Inferior parietal cortex (tissue), 1 donor: ENCODE measurements around the gene SETD1A.
"Not testable (repeated sequence)": the region's sequence is repeated elsewhere in the genome, so short reads cannot be mapped to it uniquely, and the experiment has no call there.

Source experiments
- DNase-seq: peaks from one replicate; pipeline ENCODE4 v3.0.0-alpha.2; 2016; ENCODE audit errors: extremely low spot score

SETD1A gene

DNA sequence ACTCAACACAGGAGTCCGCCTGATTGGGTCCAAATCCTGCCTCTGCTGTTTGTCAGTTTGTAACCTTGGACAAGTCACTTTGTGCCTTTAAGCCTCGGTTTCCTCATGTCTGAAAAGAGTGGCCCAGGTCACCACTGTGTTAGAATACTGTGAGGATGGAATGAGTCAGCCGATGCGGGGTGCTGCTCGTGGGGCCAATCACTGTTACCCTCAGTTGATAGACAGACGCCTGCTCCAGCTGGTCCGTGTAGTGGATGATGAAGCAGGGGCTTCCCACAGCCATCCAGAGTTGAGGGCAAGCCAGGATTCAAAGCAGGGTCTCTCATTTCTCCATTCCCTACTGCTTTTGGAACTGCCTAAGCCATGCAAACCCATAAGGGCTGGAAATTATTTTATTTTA is 28.4 kb upstream of the SETD1A start:
- DNase-seq = no peak

DNA sequence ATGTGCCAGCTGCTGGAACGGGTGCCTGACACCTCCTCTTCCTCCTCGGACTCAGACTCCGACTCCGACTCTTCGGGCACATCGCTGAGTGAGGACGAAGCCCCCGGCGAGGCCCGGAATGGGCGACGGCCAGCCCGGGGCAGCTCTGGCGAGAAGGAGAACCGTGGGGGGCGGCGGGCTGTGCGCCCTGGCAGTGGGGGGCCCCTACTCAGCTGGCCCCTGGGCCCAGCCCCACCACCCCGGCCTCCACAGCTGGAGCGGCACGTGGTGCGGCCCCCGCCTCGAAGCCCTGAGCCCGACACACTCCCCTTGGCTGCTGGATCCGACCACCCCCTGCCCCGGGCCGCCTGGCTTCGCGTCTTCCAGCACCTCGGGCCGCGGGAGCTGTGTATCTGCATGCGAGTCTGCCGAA is 27.4 kb upstream of the SETD1A start:
- no peak for DNase-seq

DNA sequence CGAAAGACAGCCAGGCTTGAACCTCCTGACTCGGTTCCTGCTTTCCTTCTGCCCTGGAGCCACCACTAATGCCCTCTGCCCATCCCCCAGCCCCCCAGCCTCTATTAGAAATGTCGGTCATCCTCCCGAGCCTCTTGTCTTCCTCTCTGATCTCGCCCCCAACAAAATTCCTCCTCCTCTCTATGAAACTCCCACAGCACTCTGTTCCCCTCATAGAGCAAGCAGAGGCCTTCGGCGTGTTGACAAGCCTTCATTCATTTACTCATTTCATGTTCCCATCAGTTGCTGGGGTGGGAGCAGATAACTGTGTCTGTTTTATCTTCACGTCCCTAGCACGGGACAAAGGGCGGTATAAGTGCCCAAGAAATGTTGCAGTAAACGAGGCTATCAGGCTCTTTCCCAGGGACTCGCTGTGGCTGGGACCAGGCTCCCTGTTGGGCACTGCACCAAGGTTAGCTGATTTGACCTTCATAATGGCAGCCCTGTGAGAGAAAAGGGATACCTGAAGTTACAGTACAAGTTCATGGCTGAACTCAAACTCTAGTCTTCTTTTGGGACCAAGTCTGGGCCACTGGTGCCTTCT is 26.4 kb upstream of the SETD1A start:
- DNase-seq = no peak

DNA sequence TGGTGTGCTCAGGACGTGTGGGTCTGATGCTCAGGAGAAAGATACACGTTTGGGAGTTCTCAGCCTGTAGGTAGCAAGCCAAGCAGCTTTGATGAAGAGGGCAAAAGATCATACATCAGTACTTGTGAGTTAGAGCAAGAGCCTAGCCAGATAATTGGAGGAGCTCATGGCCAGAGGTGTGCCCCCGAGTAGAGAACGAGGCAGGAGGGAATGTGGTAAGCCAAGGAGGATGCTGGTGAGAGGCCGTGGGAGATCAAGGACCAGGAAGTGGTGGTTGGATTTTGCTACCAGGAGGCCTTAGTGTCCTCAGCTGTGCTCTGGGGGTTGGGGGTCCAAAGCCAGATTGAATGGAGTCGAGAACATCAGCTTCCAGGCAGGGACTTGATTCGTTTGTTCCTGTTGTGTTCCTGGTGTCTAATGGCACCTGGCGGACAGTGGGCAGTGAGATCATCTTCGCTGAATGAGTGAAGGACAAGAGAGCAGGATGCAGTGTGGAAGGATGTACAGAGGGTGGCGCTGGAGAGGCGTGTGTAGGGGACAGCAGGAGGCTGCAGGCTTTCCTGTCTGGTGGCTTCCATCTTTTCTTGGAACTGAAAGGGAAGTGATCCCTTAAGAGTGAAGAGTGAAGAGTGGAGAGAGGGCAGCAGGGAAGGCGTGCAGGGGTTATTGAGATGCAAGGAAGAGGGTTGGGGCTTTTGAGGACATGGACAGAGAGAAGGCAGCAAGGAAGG is 22.6 kb upstream of the SETD1A start:
- no peak for DNase-seq

DNA sequence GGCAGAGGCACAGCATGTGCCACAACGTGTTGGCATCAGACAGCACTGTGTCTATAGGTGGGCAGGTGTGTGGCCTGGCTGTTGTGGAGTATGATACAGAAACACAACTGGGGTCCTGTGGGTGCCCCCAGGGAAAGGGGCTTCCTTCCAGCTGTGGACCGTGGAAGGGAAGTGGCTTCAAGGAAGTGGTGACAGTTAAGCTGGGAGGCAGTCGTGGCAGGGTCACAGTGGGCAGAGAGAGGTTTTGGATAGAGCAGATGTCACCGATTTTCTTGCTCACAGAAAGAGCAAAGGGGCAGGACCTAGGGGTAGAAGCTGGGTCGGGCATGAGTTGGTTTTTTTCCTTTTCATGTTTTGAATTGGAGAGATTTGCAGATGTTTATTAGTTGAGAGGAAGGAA is 19.9 kb upstream of the SETD1A start:
- no peak for DNase-seq

DNA sequence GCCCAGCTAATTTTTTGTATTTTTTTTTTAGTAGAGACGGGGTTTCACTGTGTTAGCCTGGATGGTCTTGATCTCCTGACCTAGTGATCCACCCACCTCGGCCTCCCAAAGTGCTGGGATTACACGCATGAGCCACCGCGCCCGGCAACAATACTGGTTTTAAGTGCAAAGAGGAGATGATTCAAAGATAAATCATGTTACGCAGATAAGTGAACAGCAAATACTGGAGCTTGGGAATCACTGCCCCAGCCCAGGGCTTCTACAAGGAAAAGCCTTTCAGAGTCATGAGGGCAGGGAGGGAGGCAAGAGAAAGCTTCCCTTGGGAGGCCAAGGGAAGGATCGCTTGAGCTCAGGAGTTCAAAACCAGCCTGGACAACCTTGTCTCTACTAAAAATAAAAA is 18.0 kb upstream of the SETD1A start:
- DNase-seq = not testable (repeated sequence)

DNA sequence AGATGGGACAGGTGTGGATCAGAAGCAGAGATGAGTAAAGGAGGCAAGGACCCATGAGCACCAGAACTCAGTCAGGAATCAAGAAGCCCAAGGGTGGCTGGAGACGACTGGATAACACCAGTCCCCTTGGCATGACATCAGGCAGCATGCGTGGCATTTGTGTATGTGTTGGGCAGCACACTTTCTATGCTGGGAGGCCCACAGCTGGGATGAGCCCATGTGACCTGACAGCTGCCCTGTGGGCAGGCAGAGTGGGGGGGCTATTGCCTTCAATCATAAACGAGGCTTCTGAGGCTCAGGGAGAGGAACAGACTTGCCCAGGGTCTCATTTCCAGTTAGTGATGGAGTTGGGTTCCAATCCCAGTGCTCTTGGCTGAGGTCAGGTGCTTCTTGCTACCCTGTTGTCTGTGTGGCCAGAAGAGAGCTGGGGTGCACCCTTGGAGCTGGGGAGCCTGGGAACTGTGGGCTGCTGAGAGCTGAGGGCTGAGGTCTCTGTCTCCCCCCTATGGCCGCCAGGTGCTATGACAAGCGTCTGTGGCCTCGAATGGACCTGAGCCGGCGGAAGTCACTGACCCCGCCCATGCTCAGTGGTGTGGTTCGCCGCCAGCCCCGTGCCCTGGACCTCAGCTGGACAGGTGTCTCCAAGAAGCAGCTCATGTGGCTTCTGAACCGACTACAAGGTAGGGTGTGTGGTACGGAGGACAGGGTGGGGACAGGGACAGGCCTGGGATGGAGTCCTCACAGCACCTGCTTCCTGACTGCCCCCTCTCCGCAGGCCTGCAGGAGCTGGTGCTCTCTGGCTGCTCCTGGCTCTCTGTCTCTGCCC is 15.7 kb upstream of the SETD1A start:
- DNase-seq = no peak

DNA sequence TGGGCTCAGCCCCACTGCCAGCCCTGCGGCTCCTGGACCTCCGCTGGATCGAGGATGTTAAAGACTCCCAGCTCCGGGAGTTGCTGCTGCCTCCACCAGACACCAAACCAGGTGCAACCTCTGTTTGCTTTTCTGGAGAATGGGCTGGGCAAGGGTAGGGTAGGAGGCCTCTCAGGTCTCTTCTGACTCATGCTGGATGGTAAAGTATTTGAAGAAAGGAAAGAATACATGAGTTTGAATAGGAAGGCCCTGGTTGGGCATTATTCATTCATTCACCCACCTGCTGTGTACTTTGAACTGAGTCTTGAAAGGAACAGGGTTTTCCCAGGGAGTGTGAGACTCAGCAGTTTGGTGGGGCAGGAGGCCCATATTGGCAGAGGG is 15.1 kb upstream of the SETD1A start:
- DNase-seq = no peak

DNA sequence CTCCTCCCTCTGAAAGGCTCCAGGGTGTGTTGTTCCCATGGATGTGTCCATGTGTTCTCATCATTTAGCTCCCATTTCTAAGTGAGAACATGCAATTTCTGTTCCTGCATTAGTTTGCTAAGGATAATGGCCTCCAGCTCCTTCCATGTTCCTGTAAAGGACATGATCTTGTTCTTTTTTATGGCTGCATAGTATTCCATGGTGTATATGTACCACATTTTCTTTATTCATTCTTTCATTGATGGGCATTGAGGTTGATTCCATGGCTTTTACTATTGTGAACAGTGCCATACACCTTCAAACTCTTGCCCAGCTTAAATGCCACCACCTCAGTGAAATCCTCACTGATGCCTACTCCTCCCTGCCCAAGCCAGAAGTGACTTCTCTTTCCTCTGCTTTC is 13.2 kb upstream of the SETD1A start:
- no peak for DNase-seq

DNA sequence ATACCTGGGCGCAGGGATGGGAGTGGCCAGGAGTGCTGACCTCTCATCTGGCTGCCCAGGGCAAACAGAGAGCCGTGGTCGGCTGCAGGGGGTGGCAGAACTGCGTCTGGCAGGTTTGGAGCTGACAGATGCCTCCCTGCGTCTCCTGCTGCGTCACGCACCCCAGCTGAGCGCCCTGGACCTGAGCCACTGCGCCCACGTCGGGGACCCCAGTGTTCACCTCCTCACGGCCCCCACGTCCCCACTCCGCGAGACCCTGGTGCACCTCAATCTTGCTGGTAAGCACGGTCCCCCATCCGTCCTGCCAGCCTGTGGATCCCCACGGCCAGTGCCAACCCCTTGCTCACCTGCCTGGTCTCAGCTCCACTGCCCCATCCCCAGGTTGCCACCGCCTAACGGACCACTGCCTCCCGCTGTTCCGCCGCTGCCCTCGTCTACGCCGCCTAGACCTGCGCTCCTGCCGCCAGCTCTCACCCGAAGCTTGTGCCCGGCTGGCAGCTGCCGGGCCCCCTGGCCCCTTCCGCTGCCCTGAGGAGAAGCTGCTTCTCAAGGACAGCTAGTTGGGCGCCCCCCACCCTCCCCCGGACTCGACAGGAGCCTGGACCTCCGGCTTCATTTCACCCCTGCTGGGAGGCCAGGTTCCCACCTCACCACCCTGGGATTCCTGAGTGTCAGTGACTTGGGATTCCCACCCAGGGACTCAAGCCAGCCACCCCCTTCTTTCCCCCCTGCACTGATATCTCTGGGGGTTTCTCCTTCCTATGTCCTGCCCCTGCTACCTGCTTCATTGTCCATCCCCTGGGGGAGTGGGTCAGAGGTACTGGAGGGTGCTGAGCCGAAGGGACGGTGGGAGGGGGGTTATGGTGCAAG is 10.6 kb upstream of the SETD1A start:
- DNase-seq = no peak

DNA sequence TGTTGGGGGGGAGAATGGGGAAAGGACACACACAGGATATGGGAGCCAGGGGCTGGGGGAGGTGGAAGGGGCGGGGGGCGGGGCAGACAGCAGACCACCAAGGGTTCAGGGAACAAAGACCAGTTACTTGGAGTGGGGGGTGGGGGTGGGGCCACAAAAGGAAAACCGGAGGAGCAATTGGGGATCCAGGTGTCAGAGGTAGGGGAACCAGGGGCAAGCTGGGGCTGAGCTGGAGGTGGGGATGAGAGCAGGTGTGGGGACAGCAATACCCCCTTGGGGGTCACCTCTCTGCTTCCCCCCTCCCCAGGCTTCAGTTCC is 10.1 kb upstream of the SETD1A start:
- no peak for DNase-seq

DNA sequence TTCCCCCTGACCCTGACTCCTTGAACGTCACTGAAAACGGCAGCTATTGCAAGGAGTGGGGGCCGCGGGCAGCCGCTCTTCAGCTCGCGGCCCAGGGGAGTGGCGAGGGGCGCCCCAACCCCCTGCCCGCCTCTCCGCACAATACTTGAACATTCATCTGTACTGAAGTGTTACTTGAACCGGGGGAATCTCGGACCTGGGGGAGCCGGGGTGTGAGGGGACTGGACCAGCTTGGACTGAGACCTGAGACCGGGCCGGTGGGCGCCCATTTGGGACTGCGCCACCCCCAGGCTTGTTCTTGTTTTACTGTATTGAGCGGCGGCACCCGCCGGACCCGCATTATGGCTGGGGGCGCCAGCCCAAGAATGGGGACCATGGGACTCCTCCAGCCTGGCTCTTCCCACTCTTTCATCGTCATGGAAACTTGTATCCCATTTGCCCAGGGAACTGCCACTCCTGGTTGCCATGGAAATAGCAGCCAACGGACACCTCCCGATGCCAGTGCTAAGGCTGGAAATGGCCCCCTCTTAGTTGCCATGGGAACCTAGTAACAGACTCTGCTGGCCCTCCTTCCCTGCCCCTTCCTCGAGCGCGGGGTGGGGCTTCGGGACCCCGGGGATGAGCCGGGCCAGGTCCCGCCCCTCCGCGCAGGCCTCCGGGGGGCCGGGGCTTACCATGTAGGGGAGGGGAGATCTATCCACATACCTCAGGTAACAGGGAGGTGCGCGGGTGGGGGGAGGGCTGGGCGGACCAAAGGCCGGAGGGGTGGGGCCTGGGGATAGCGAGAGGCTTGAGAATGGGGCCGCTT is 9.5 kb upstream of the SETD1A start:
- DNase-seq = peak; percentile 97

DNA sequence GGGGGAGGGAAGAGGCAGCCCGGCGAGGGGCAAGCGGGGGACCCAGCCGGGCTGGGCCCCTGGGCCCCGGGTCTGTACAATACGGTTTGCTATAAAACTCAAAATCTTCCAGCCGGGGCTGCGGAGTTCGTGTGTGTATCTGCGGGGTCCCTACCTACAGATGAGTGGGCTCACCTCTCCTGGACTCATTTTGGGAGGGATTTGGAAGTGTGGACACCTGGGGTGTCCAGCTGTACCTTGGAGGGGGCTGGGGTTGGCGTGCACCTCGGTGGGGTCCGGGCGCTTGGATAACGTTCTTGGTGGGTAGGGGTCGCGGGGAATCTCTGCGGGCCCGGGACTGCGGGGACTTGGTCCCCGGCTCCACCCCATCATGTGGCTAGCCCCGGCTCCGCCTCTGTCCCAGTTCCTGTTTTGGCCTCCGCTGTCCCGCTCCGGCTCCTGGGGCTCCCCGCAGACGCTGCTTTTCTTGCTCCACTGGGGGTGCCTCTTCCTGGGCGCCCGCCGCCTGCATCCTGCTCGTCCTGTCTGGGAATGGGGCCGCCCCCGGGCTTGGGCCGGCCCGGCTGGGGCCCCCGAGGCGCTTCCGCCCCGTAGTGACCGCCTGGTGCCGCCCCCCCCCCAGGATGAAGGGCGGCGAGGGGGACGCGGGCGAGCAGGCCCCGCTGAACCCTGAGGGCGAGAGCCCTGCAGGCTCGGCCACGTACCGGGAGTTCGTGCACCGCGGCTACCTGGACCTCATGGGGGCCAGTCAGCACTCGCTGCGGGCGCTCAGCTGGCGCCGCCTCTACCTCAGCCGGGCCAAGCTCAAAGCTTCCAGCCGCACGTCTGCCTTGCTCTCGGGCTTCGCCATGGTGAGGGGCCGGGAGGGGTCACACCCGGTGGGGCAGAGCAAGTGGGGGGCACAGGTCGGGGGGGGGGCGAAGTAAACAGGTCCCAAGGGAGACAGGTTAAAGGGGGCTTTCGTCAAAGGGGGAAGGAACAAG is 8.6 kb upstream of the SETD1A start, which contains the start of gene ORAI3:
Gene ORAI3, plus strand, starts transcription at position 402 of the 983 bp plus-strand sequence. Its CDS starts 222 bp downstream, at position 624.
- peak; percentile 51 for DNase-seq

DNA sequence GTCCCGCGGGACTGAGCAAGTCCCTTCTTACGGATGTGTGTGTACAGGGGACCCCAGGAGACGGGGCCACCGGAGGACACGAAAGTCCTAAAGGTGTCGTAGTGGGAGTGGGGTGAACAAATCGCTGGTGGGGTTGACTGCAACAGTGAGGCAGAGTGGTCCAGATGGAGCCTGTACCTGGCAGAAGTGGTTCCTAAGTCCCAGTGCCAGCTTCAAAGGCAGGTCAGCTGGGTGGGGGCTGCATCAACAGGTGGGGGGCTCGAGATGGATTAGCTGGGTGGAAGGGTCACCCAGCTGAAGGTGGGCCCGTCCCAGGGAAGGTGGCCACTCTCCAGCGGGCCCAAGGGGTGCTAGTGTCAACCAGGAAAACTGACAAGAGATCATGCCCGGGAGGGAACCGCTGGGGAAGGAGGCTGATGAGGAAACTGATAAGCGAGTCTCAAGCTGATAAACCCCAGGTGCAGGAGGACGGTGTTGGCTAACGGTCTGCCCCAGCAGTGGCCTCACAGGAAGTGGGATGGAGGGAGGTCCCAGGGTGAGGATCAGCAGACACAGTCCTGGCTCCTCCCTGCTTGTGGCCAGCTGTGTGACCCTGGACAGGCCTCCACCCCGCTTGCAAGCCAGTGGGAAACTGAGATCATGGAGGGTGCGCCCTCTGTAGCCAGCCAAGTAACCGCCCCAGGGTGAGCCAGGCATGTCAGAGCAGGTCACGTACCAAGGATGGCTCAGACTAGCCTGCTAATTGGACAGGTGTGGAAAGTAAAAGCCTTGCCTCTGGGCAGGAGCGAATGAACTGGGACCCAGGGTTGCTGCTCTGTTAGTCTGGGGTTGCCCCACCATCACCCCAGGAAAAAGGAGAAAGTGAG is 7.7 kb upstream of the SETD1A start:
- DNase-seq = peak; percentile 30

DNA sequence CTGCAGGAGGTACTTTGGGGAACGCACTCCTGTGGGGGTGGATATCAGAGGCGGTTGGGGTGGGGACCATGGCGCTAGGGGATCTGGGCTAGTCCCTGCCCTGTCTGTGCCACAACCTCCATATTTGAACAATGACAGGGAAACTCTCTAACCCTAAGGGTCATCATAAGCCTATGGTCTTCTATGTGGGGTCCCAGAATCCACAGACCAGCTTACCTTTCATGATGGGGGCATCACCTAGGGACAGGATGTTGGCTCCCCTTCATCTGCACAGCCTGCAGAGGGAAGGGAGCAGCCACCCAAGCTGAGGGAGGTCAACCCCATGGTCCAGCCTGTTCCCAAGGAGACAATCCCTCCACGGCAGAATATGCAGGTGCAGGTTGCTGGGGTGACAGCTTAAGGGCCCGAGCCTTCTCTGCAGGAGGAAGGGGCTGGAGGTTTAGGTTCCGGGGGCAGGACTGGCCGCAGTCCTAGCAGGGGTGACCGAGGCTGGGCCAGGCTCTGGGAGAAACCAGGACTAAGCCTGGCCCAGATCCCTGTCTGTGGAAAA is 7.0 kb upstream of the SETD1A start:
- DNase-seq = no peak

DNA sequence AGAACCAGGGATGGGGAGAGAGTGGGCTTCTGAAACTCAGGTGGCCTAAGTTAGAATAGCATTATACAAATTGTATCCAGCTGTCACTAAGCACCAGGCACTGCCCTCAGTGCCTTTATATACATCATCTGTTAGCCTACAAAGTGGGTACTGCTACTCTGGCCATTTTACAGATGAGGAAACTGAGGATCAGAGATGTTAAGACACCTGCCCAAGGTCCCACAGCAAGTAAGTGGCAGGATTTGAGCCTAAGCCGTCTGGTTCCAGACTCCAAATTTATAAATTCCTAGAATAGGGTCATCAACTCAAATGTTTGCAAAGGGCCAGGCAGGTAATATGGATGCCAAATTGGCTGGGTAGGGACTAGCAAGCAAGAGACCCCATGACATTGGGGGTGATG is 6.4 kb upstream of the SETD1A start:
- DNase-seq = no peak

DNA sequence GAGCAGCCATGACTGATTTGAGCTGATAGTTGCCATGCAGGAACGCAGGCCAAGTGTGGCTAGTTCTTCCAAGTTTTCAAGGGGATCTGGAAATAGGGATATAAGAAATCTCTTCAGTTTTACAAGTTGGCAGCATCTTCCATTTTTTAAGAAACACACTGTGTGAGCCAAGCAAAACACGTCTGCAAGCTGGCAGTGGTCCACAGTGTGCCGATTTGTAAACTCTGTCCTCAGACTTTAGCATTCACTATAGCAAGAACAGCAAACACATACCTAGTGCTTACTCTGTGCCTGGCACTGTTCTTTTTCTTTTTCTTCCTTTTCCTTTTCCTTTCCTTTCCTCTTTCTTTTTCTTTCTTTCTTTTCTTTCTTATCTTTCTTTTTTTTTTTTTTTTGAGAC is 5.8 kb upstream of the SETD1A start:
- no peak for DNase-seq

DNA sequence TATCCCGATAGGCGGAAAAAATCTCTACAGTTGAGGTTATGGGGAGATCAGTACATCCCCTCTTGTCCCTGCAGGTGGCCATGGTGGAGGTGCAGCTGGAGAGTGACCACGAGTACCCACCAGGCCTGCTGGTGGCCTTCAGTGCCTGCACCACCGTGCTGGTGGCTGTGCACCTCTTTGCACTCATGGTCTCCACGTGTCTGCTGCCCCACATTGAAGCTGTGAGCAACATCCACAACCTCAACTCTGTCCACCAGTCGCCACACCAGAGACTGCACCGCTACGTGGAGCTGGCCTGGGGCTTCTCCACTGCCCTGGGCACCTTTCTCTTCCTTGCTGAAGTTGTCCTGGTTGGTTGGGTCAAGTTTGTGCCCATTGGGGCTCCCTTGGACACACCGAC is 4.4 kb upstream of the SETD1A start:
- no peak for DNase-seq
